Suprapubic skin (tissue), 4 donors: ENCODE measurements around the gene SPAG8. TPM values are rescaled to one million over a fixed set of nuclear protein-coding genes. Genes with fewer than 3 reads are reported as not detected.

Source experiments
- DNase-seq, 2 donors: peaks; one replicate each; pipeline ENCODE4 v3.0.0-alpha.2; 2019; ENCODE audit warnings: low spot score in 2 of 2
- H3K27ac ChIP-seq: fragments of 200-600 bp; sonication (generic); one replicate; pipeline ENCODE4 v1.5.1; 2019
- H3K27me3 ChIP-seq: fragments of 200-600 bp; sonication (generic); one replicate; pipeline ENCODE4 v1.5.1; 2019
- H3K36me3 ChIP-seq: fragments of 200-600 bp; sonication (generic); one replicate; pipeline ENCODE4 v1.5.1; 2019
- H3K4me1 ChIP-seq: fragments of 200-600 bp; sonication (generic); one replicate; pipeline ENCODE4 v1.5.1; 2019
- H3K4me3 ChIP-seq: fragments of 200-600 bp; sonication (generic); one replicate; pipeline ENCODE4 v1.5.1; 2019; ENCODE audit warnings: mild to moderate bottlenecking
- H3K9me3 ChIP-seq: fragments of 200-600 bp; sonication (generic); one replicate; pipeline ENCODE4 v1.5.1; 2019
- CTCF ChIP-seq, 2 donors: fragments of 200-600 bp in 1 of 2; fragments of 450-650 bp in 1 of 2; sonication (generic) in 1 of 2; IDR thresholded peaks; one replicate each; pipeline ENCODE4 v1.5.1; 2016 to 2019; ENCODE audit warnings: antibody characterized with exemption in 2 of 2, mild to moderate bottlenecking in 1 of 2, moderate library complexity in 1 of 2
- EP300 ChIP-seq: sonication (generic); formaldehyde crosslinking; IDR thresholded peaks from one replicate; pipeline ENCODE4 v1.6.1; 2017; ENCODE audit warnings: antibody characterized with exemption
- POLR2A ChIP-seq, 2 donors: fragments of 450-650 bp; IDR thresholded peaks; one replicate each; pipeline ENCODE4 v1.6.1; 2017; ENCODE audit warnings: antibody characterized with exemption in 2 of 2, mild to moderate bottlenecking in 2 of 2, moderate library complexity in 2 of 2
- POLR2AphosphoS5 ChIP-seq, 3 donors: sonication (generic); formaldehyde crosslinking; IDR thresholded peaks; one replicate each; pipeline ENCODE4 v1.6.1; 2017; ENCODE audit warnings: antibody characterized with exemption in 3 of 3
- WGBS: methylation state at CpG from one replicate; pipeline ENCODE4 v1.1.5; 2018; 5-methylcytosine and 5-hydroxymethylcytosine counted together
- total RNA-seq, 4 donors: library from RNA; depleted of rRNA; stranded (reverse); fragments of >200 nt; gene quantifications; one replicate each; pipeline ENCODE4 v1.1.0, GENCODE V29; 2016

The SPAG8 gene
- total RNA-seq, 4 donors from 2014 or later: 0.47 to 0.53 (median 0.52) TPM; not detected in 1

DNA sequence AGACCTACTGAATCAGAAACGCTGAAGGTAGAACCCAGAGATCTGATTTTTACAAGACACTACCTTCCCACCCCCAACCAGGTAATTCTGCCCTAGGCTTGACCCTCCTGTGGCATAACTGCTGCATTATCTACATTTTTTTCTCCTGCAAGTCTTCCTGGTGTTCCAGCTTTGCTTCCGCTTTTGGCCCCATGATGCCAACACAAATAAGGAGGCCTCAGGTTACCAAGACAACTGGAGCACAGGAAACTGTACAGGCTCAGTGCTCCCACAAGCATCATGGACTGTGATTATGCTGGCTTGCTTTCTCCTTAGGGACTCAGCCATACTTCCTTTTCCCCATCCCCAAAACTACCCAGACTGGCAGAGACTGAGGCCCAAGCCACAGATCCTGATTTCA is 51.4 kb downstream of the SPAG8 start:
- no peak overlapping the region for H3K27ac ChIP-seq
- WGBS: 74% methylated on average over 2 of the region's 2 CpGs
- no peaks in the 10 kb centered on the region for H3K27me3 ChIP-seq
- H3K36me3 ChIP-seq: no peaks in the 10 kb centered on the region
- DNase-seq: no peak
- H3K4me3 ChIP-seq: no peak overlapping the region
- H3K9me3 ChIP-seq: no peaks in the 10 kb centered on the region
- peaks cover 32% of the 10 kb centered on the region for H3K4me1 ChIP-seq
- no peak for TF ChIP-seq CTCF (IDR thresholded peaks at IDR 0.05)
- no peak for TF ChIP-seq POLR2AphosphoS5 (IDR thresholded peaks at IDR 0.05)
- TF ChIP-seq EP300: no peak
- TF ChIP-seq POLR2A (IDR thresholded peaks at IDR 0.05): no peak

GRCh38 chr9:35759795-35760194 is 52.3 kb downstream of the SPAG8 start:
- Histone ChIP-seq H3K9me3 (no peaks in the 10 kb centered on the region), H3K27me3 (no peaks in the 10 kb centered on the region), H3K4me3 (no peak overlapping the region), H3K36me3 (peaks cover 3% of the 10 kb centered on the region), H3K4me1 (peaks cover 32% of the 10 kb centered on the region), H3K27ac (no peak overlapping the region)
- TF ChIP-seq POLR2AphosphoS5 (IDR thresholded peaks at IDR 0.05): no peak
- no peak for TF ChIP-seq POLR2A (IDR thresholded peaks at IDR 0.05)
- TF ChIP-seq EP300: no peak
- TF ChIP-seq CTCF (IDR thresholded peaks at IDR 0.05): no peak
- WGBS: 92% methylated on average over 4 of the region's 4 CpGs
- DNase-seq: no peak

Other genes with a start within 250 kb of the SPAG8 start
- gene TESK1, start 207.0 kb downstream of the SPAG8 start, total RNA-seq: 10 to 100 TPM; 34.1 to 50.7 (median 46.5) TPM
- gene CD72, start 193.8 kb downstream of the SPAG8 start, total RNA-seq: 10 to 100 TPM in 1 of 4 donors, 1 to 10 TPM in 3; 1.9 to 16.7 (median 4.9) TPM
- 1 to 10 TPM in 1 of 4 donors, not detected in 3; 2.9 TPM for gene SIT1, start 161.3 kb downstream of the SPAG8 start, total RNA-seq
- gene RMRP, start 154.2 kb downstream of the SPAG8 start, total RNA-seq: over 10,000 TPM in 2 of 4 donors, 1,000 to 10,000 TPM in 2; 1,246 to 15,173 (median 11,383) TPM
- gene CCDC107, start 154.0 kb downstream of the SPAG8 start, total RNA-seq: 10 to 100 TPM in 1 of 4 donors, 1 to 10 TPM in 3; 5.0 to 13.2 (median 9.6) TPM
- 10 to 100 TPM in 1 of 4 donors, 1 to 10 TPM in 1, under 1 TPM in 2; 0.34 to 11.3 (median 1.9) TPM for gene ARHGEF39, start 147.1 kb downstream of the SPAG8 start, total RNA-seq
- gene CA9, start 138.3 kb downstream of the SPAG8 start, total RNA-seq: 1 to 10 TPM in 3 of 4 donors, not detected in 1; 2.1 to 5.7 (median 2.8) TPM
- 100 to 1,000 TPM in 1 of 4 donors, 10 to 100 TPM in 3; 40.6 to 105 (median 56.7) TPM for gene TPM2, start 122.3 kb downstream of the SPAG8 start, total RNA-seq
- 100 to 1,000 TPM; 126 to 179 (median 152) TPM for gene TLN1, start 80.1 kb downstream of the SPAG8 start, total RNA-seq
- 10 to 100 TPM; 18.8 to 24.1 (median 23.1) TPM for gene CREB3, start 79.6 kb downstream of the SPAG8 start, total RNA-seq
- 100 to 1,000 TPM in 1 of 4 donors, 10 to 100 TPM in 3; 46.6 to 123 (median 73.5) TPM for gene GBA2, start 63.0 kb downstream of the SPAG8 start, total RNA-seq
- gene RGP1, start 63.0 kb downstream of the SPAG8 start, total RNA-seq: 10 to 100 TPM; 20.2 to 34.7 (median 27.7) TPM
- gene MSMP, start 58.0 kb downstream of the SPAG8 start, total RNA-seq: not detected
- 10 to 100 TPM in 3 of 4 donors, 1 to 10 TPM in 1; 8.4 to 26.1 (median 18.2) TPM for gene NPR2, start 20.7 kb downstream of the SPAG8 start, total RNA-seq
- 10 to 100 TPM in 3 of 4 donors, 1 to 10 TPM in 1; 9.5 to 34.9 (median 25.3) TPM for gene HINT2, start 2.8 kb upstream of the SPAG8 start, total RNA-seq
- gene FAM221B, start 16.5 kb upstream of the SPAG8 start, total RNA-seq: not detected
- 10 to 100 TPM in 1 of 4 donors, 1 to 10 TPM in 3; 5.0 to 11.7 (median 8.0) TPM for gene TMEM8B, start 17.0 kb upstream of the SPAG8 start, total RNA-seq
- gene OR13J1, start 58.1 kb upstream of the SPAG8 start, total RNA-seq: not detected
- 1 to 10 TPM; 1.2 to 5.8 (median 2.9) TPM for gene HRCT1, start 93.9 kb upstream of the SPAG8 start, total RNA-seq
- gene SPAAR, start 97.2 kb upstream of the SPAG8 start, total RNA-seq: 1 to 10 TPM in 2 of 4 donors, under 1 TPM in 1, not detected in 1; 0.49 to 1.3 (median 1.1) TPM
- gene OR2S2, start 145.9 kb upstream of the SPAG8 start, total RNA-seq: not detected
- 1 to 10 TPM; 3.1 to 6.4 (median 4.0) TPM for gene RECK, start 224.7 kb upstream of the SPAG8 start, total RNA-seq